K562 (cell line): ENCODE data around the gene CACTIN.

Source experiments
- NR2F6 ChIP-seq: fragments of 450-650 bp; formaldehyde crosslinking; IDR thresholded peaks from 2 replicates; pipeline ENCODE4 v1.4.0; 2020; ENCODE audit warnings: mild to moderate bottlenecking
- RCOR1 ChIP-seq, 2 experiments: IDR thresholded peaks; 2 replicates each; pipeline ENCODE4 v1.6.1; 2012; ENCODE audit warnings: low read depth in 2 of 2, low read length in 2 of 2, borderline replicate concordance in 1 of 2, improper control_type of control experiment in 1 of 2

GRCh38 chr19:3669082-3669946 lies 42.7 kb upstream of the CACTIN start:
- no peak for TF ChIP-seq RCOR1 (IDR thresholded peaks at IDR 0.05; ENCODE audit: borderline replicate concordance in 1 of 2, low read depth in 2 of 2, low read length in 2 of 2)
- no peak for TF ChIP-seq NR2F6 (CRISPR knock-in tag)
